GM21390 (cell line): Measurements from ENCODE around the gene APLP2.

Experiments used
- ATAC-seq: cut with Tn5 transposase; IDR thresholded peaks from one replicate; pipeline ENCODE4 v1.9.1; 2021; ENCODE audit not compliant: unreplicated experiment

APLP2 gene

DNA sequence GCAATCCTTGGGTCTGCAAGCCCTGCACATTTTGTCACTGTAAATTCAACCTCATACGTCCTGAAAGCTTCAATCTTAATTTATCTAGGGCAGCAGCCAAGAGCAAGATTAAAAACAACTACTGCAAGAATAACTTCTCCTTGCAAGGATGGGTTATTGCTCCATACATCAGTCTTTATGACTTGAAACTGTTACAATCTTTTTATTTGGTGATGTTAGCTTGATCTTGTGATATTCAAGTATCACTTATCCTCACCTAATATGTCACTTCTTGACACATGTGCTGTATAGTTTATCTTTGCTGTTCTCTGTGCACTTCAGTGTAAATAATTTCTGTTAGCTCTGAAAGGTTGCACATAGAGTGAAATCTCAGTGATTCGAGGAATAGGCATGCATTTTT is 14.7 kb upstream of the APLP2 start:
- ATAC-seq = no peak

DNA sequence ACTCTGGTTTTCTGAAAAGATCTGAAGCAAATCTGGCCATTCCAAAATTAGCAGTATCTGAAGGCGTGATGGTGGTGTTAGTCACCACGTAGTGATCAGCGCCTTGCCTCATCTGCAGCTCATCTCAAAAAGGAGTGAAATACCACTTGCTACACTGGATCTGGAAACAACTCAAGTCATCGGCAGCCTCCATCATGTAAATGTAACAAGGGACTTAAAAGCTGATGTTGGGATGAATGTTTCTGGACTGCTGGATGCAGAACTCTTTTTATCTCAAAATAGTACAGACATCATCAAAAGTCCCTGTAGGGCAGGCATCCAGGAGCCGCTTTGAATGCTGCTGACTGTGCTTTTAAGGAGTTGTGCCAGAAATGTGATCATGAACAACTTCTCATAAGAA is 14.1 kb upstream of the APLP2 start:
- no peak for ATAC-seq

DNA sequence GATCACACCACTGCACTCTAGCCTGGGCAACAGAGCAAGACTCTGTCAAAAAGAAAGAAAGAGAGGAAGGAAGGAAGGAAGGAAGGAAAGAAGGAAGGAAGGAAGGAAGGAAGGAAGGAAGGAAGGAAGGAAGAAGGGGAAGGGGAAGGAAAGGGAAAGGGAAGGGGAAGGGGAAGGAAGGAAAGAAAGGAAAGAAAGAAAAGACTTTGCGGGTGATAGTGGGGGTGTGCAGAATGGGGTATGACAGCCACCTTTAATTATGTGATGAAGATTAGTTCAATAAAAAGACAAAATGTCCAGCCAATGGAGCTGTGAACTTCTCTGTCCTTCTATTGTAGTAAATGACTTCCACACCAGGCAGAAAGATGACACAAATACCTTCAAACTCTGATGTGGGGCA is 8.7 kb upstream of the APLP2 start:
- no peak for ATAC-seq

DNA sequence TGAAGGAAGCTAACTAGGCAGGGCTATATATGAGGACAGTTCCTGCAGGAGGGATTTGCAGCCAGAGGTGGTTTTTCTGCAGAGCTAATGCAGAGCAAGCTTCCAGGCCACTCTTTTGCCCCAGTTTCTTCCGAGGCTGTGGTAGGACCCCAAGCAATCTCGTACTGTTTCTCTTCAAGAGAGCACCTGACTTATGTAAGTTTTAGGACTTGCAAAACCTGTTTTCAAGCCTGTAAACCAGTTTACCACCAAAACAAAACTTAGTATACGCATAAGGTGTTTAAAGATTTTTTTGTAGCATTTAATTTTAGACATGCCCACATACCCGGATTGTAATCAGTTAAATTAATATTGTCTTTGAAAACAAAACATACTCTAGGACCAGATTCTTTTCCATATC is 7.7 kb upstream of the APLP2 start:
- no peak for ATAC-seq

DNA sequence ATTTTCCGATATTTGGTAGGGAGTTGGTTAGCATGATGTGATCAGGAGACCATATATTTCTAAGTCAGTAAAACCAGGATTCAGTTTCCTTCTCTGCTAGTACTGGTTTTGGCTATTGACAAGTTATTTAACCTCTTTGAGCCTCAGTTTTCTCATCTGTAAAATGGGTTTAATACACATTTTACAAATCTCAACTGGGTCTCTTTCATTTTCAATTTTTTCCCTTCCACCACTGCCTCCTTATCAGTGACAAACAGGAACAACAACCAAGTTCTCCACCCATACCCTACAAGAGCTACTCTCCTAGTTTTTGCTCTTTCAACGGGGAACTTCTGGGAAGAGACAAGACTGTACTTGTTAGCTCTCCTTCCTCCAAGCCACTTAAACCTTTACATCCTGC is 6.2 kb upstream of the APLP2 start:
- ATAC-seq = no peak

DNA sequence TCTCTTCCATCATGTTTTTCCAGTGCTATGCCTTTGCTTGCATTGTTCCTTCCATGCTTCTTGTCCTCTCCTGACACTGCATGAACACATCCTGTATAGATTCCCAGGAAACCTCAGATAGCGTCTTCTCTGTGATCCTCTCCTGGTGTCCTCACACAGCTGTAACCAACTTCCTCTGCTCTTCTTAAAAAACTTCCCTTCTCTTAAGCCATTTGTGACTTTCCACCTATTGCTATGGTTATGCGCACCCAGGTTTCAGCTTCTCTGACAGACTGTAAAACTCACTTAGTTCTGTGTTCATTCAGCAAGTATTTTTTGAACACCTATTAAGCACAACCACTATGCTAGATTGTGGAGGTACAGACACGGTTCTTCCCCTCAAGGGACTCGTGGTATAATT is 5.1 kb upstream of the APLP2 start:
- no peak for ATAC-seq

DNA sequence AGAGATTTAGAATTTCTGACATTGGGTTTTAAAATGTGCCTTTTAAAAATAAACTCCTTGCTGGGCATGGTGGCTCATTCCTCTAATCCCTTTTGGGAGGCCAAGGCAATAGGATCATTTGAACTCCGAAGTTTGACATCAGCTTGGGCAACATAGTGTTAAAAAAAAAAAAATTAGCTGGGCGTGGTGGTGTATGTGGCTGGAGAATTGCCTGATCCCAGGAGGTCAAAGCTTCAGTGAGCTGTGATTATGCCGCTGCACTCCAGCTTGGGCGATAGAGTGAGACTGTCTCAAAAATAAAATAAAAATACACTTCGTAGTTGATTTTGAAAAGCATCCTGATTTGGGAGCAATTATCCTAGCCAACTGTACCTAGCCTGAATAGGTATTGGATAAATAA is 3.4 kb upstream of the APLP2 start:
- ATAC-seq = no peak

DNA sequence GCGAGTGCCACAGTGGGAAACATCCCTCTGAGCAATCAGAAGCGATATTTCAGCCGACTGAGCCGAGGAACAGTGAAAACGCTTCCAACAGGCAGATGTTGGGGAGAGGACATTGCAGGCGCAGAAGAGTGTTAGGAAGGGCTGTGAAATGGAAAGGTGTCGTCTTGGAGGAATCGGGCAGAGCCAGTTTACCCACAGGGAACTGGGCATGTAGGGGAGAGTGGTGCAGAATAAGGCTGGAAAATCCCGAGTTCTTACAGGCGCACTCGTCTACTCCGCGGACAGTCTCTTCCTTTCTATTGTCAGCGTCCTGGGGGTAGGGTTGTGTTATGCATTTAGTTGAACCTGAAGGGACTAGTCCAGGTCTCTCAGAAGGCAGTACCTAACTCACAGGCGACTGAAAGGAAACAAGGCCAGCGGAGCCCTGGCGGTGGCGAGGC is 1.1 kb upstream of the APLP2 start:
- no peak for ATAC-seq

DNA sequence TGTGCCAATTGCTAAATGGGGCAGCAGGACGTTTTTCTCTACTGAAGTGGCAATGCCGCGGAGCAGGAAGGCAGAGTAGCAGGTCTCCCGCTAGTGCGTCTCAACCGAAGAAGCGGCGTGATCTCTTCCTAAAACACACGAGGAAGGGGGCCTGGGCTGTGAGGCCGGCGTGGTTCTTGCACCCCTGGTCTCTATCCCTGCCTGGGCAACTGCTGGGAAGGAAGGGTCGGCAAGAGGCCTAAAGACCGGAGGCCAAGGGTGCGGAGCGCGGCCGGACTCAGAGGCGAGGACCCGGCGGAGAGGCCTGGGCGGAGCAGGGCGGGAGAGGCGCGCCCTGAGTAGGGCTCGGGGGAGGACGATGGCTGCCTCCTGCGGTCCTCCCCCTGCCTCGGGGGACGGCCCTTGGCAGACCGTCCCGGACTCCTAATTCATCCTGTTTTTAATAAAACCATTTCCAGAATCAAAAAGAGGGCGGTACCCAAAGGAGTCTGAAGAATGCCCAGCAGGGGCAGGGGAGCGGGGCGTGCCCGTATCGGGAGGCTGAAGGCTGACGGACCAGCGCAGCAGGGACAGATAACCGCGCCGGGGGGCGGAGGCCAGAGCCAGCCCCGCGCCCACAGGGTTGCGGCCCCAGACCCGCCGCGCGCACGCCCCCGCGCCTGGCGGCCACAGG is 572 bp upstream of the APLP2 start:
- ATAC-seq = peak; percentile 38

DNA sequence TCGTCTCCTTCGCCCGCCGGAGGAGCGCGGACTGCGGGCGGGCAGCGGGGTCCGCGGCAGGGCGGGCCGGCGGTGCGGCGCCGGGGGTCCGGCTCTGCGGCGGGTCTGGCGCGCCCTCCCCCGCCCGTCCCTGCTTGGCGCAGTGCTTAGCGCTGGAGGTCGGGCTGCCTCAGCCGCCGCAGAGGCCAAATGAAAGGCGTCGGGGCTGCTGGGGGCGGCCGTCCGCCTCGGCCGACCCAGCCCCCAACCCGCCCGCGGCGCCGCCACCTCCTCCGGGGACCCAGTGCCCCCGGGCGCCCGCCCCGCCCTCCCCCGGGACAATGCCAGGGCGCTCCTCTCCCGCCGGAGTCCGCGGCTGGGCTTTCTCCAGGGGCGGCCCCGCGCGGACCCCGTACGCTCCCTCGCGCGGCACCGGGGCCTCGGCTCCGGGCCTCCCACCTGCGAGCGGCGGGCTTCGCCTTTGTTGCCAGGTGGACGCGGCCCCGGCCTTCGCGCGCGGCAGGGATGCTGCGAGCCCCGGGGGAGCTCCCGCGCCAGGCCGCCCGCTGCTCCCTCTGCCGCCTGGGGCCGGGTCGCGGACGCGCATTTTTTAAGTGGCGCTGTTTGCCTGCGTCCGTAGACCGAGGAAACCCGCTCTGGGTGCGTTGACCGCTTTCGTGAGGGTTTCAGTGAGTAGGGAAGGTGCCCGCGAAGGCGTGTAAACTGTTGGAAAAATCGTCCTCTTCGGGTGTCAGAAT is 583 bp downstream of the APLP2 start:
- ATAC-seq = peak; percentile 27

DNA sequence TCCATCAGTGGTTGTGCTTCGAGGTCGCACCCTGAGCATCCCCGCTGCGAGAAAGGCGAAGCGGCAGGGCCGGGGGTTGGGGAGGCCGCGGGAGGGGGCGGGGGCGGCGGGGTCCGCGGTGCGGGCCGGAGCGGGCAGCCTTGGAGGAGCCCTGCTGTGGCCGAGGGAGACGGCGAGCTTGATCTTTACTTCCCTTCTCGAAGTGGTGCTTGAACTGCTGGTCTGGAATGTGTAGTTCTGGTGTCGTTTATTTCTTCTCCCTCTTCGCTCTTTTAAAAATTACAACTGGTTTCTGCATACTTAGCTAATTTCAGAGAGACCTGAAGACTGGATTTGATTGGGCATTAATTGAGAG is 1.1 kb downstream of the APLP2 start:
- ATAC-seq = no peak

DNA sequence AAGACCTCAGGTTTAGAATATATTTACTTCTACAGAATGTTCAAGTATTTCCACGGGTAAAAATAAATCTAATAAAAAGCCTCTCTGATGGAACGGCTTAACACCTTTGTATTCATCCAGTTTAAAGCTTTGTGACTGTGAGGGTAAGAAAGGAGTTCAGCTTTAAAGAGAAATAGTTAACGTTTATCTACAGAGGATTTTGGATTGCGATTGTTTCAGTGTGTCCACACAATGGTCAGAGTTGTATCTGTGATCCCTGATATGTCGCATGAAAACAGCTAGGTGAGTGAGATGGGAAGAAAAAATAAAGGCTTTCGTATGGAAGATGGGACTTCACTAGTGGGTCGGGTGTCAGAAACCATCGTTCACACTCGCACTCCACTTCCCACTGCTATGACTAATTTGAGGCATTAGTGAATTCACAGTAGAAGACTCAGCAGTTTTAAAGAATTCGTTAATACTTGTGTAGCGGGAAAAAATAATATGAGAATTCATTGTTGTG is 1.6 kb downstream of the APLP2 start:
- ATAC-seq = no peak

DNA sequence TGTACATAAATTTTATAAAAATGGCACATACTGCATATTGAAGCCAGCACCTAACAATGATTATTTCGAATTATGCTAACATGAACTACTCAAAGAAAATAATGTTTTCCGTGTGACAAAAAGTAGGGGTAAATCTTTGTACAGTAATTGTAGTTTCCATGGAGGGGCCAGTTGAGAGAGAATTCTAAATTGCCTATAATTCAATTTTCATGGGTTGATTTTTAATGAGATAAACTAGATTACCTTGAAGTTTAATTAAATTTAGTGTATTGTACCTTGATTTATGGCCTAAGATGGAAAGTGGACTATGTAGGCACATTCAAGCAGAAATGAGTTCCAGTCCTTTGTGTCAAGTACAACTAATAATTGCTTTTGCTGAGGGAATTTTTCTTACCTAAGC is 5.0 kb downstream of the APLP2 start:
- no peak for ATAC-seq

DNA sequence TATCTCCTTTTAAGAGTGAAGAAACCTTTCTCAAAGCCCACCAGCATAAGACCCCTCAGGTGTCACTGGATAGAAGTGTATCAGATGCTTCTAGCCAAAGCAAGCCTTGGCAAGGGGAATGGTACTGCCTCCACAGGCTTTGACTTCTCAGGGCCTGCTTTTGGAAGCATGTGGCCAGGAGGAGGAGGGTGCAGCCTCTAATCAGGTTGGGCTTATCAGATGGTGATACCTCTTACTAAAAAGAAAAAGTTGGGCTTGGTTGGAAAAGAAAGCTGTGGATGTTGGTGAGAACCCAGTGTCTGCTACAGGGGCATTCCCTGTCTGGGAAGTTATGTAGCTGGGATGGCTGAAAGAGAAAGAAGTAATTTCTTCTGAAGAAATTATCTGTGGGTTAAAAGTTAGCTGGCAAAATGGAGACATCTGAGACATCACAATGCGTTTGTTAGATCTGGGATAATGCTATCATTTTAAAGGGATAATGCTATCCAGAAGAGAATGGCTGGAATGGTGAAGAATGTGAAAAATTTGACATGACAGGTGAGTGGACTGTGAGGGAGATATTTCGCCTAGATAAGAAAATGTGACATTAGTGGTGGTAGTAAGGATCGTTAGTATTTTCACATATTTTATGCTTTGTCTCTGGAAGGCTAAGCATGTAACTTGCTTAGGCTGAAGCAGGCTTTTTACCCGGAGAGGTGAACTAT is 7.2 kb downstream of the APLP2 start:
- ATAC-seq = no peak

DNA sequence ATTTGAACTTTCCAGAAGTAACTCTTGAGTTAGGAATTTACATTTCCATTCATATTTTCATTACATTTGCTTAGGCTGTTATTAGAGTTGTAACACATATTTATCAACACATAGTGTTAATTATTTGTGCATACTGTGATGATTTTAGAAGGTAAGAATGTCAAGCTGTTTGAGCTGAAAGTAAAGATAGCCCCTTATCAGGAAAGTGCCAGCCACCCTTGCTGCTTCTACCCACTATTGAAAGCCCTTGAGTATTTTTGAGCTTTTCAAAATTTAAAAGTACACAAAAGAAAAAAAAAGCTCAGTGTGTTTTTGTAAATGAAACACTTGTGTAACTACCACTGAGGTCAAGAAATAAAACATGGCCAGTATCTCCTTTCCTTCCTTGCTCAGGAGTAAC is 8.0 kb downstream of the APLP2 start:
- no peak for ATAC-seq

DNA sequence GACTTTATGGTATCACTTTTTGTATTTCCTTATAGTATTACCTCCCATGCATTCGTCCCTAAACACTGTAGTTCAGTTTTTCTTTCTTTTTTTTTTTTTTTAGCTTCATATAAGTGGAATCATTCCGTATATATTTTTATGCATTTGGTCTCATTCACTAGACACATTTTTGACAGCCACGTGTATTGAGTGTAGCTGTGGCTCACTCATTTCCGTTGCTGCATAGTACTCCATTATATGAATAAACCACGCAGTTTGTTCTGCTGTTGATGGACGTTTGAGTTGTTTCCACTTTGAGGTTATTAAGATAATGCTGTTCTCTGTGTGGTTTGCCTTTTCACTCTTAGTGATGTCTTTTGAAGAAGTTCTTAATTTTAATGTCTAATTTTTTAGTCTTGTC is 8.4 kb downstream of the APLP2 start:
- ATAC-seq = no peak

DNA sequence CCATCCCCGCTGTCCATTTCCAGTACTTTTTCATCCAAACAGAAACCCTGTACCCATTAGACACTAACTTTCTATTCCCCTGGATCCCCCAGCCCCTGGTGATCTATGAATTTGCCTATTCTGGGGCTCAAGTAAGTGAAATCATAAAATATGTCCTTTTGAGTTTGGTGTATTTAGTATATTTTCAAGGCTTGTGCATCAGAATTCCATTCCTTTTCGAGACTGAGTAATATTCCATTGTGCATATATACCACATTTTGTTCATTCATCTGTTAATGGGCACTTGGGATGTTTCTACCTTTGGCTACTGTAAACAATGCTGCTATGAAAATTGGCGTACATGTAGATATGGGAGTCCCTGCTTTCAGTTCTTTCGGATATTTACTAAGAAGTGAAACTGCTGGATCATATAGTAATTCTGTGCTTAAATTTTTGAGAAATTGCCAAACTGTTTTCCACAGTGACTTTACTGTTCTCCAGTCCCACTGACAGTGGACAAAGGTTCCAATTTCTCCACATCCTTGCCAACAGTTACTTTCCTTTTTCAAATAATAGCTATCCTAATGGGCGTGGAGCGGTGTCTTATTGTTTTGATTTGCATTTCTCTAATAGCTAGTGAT is 16.1 kb downstream of the APLP2 start:
- ATAC-seq = no peak

DNA sequence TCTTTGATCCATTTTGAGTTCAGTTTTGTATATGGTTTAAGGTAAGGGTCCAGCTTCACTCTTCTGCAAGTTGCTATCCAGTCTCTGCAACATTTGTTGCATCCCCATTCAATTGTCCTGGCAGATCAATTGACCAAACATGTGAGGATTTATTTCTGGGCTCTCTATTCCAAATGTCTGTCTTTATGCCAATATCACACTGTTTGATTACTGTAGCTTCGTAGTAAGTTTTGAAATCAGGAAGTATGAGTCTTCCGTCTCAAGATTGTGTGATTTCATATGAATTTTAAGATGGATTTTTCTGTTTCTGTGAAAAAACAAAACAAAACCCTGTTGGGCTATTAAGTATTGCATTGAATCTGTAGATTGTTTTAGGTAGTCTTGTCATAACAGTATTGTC is 17.0 kb downstream of the APLP2 start:
- no peak for ATAC-seq

DNA sequence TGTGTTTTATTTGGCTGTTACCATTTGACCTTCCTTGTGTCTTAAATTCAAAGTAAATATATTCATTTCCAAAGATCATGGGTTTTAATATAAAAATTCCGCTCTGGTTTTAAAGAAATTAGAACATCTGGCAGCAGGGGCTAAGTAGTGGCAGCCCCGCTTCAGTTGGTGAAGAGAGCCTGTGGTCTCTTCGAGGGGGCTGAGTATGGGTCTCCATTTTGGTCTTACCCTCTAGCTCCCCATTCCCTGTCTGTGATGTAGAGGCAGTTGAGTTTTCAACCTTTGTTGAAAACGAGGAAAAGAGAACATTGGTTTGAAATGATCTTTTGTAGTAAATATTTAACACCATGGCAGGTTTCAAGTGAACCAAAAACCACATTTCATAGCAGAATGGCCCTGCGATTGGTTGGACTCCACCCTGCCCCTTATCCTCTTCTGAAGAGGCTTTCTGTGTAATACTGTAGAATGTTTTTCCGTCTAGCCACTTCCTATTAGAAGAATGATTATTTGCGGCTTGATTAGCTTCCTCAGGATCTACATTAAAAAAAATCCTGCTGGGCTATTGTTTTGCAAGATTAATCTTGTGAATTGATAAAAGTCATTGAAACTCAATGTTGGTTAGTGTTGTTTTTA is 17.7 kb downstream of the APLP2 start:
- peak; percentile 65 for ATAC-seq

DNA sequence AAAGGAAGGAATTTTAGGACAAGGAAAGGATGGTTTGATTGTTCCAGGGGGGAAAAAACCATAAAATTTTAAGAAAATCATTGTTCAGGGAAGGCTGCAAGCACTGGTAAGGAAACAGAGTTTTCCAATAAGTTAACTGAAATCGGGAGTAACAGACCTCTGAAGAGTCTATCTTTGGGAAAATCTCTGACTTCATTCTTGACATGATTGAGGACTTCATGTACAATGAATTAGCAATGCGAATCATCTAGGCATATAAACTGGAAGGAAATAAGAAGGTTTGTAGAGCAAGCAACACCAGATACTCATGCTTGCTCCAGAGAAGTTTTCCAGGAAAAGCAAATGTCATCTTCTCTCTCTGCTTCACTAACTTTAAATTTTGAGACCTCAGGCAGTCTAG is 18.5 kb downstream of the APLP2 start:
- ATAC-seq = no peak
